ENCODE measurements around the gene TNMD.
"Not testable (repeated sequence)": the region's sequence is repeated elsewhere in the genome, so short reads cannot be mapped to it uniquely, and the experiment has no call there.

Gene TNMD

DNA sequence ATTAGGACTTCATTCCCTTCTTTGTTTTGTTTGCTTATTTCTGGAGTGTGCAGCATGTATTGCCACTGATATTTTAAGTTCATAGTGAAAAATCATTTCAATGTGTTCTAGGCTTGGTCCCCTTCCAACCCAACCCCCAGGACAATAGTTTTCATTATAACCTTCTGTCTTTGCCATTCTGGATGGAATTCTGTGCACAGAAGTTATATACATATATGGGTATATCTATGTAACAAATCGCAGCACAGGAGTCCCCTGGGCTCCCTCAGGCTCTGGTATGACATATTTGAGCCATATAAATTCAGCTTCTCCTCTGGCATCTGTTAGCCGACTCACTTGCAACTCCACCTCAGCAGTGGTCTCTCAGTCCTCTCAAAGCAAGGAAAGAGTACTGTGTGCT, at the start of gene TNMD:
Gene TNMD (plus strand): TSS at position 326 of the 400 bp plus-strand sequence. CDS start 83 bp downstream, outside the sequence.
- no peak for DNase-seq (ENCODE audit: extremely low read depth in 1 of 2, low read depth in 1 of 2)

DNA sequence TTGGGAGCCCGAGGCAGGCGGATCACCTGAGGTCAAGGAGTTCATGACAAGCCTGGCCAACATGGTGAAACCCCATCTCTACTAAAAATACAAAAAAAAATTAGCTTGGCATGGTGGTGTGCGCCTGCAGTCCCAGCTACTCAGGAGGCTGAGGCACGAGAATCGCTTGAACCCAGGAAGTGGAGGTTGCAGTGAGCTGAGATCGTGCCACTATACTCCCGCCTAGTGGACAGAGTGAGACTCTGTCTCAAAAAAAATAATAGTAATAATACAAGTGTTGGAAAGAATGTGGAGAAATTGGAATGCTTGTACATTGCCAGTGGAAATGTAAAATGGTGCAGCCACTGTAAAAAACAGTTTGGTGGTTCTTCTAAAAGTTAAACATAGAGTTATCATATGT, 19.2 kb upstream of the TNMD start:
- DNase-seq (ENCODE audit: extremely low read depth in 1 of 2, low read depth in 1 of 2): not testable (repeated sequence)

DNA sequence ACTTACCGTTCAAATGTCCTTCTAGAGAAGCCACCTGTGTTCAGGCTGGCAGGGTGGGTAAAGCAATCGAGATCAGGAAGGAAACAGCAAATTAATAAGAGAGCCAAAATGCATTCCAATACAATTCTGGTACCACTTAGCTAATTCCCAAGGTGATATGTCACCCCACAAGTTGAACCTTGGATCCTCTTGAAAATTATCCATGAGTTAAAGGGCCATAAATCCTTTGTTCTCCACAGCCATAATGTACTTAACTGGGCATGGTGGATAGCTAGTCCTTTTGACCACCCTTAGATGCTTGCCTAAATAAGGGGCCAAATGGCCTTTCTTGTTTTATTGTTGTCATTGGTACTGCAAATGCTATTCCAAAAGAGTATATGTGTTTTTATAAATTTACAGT, 2.0 kb downstream of the TNMD start:
- no peak for DNase-seq (ENCODE audit: extremely low read depth in 1 of 2, low read depth in 1 of 2)

DNA sequence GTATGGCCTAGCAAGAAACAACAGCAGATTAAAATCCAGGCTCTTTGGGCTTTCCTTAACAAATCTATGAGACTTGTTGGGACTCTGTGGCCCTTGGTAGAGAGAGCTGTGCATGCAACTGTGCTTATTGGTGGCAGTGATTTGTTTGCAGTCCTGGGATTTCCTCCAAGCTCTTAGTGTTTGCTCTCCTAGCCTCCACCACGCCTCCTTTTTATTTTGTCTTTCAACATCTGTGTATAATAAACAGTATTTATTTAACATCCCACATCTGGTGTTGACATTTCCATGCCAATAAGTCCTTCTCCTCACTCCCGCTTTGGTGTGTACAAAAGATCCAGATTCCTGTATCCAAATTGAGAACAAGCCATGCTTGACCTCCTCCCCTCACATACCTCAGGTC, 3.1 kb downstream of the TNMD start:
- no peak for DNase-seq (ENCODE audit: extremely low read depth in 1 of 2, low read depth in 1 of 2)

DNA sequence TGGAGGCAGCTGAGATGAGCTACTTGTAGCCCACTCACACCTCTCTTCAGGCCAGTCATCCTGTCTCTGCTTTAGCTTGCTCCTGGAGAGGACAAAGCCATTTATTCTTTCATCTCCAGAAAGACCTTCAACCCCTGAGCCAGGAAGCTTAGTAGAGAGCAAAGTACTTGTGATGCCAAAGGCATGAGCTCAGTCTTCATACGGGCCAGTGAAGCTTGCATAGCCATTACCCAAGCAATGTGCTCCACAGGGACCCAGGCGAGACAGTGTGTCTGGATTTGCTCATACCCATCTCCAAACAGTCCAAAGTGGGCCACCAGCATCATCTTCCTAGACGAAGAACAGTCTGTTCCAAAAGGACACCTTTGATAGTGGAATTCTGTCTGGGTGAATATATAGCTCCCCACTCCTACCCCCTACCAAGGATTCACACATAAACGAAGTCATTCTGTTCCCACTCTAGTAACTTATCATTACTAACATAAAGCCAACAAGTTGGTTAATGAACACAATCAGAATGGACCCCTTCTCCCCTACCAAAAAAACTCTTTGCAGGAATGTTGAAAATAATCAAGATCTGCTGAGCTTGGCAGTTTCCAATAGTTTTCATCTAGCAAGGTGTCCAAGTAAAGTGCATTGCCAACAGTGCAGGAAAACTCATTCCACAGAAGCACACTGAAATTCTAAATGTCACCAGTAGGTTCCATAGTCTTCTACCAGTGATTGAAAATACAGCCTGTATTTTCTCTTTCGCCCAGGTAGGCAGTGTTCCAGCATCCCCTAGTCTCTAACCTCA, 6.7 kb downstream of the TNMD start:
- DNase-seq (ENCODE audit: extremely low read depth in 1 of 2, low read depth in 1 of 2): no peak

DNA sequence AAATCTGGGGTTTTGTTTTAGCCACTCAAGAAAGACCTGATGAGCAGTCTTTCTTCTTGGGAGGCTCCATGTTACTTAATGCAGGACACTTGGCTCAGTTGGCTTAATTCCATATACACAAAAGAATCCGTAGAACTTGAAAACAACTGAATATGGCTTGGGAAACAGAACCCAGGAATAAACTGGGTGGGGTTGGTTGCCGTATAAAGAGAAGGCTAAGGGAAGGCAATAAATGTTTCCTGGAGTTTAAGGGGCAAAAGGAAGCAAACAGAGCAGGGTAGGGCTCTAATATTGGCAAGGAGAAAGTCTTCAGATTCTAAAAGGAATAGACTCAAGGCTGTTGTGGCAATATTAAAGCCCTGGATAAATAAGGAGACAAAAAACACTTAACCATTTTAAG, 8.4 kb downstream of the TNMD start:
- no peak for DNase-seq (ENCODE audit: extremely low read depth in 1 of 2, low read depth in 1 of 2)

DNA sequence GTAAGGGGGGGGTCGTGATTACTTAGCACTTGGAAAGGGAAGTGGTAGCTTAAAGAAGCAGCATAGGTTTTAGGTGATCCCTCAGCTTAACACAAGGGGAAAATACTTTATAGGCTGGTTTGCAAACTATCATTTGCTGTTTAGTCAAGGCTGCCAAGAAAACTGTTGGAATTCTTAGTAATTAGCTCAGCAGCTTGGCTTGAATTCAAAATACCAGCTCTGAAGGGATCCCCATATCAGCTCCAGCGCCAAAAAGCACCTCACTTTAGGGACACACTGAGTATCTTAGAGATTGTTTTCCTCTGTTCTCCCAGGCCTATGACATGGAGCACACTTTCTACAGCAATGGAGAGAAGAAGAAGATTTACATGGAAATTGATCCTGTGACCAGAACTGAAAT, 8.8 kb downstream of the TNMD start:
- no peak for DNase-seq (ENCODE audit: extremely low read depth in 1 of 2, low read depth in 1 of 2)

DNA sequence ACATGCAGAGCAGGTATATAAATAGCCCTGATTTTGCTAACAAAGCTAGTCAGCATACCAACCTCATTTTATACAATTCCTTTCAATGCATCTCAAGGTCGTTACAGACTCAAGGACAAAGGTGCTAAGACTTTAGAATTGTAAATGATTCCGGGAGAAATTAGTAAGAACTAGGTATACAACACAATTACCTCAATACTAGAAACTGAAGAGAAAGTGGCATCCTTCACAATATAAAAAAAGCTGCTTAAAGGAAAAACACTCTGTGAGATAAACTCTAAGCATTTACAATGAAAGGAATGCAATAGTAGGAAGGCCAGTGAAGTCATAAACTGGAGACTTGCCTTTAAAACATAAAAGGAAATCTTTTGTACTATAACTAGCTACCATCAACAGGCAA, 11.9 kb downstream of the TNMD start:
- no peak for DNase-seq (ENCODE audit: extremely low read depth in 1 of 2, low read depth in 1 of 2)

DNA sequence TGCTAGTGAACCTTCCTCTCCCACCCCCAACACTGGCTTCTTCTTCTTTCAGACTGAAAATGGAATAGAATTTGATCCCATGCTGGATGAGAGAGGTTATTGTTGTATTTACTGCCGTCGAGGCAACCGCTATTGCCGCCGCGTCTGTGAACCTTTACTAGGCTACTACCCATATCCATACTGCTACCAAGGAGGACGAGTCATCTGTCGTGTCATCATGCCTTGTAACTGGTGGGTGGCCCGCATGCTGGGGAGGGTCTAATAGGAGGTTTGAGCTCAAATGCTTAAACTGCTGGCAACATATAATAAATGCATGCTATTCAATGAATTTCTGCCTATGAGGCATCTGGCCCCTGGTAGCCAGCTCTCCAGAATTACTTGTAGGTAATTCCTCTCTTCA, 14.7 kb downstream of the TNMD start:
- DNase-seq (ENCODE audit: extremely low read depth in 1 of 2, low read depth in 1 of 2): no peak

DNA sequence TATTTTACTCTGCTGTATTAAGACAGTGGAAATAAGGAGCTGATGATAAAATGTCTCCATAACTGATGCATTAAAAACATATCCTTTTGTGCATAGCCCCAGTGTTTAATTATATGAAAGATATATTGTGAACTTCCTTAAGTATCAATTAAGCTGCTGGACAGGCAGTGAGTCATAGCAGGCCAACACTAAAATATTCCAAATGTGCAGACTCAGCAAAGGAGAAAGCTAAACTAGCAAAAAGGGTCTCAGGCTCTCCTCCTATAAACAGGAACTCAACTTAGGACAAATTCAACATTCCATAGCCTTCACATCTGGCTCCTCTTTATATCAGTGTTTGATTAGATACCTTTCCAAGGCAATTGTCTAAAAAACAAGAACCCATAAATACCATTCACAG, 15.6 kb downstream of the TNMD start:
- DNase-seq (ENCODE audit: extremely low read depth in 1 of 2, low read depth in 1 of 2): no peak

DNA sequence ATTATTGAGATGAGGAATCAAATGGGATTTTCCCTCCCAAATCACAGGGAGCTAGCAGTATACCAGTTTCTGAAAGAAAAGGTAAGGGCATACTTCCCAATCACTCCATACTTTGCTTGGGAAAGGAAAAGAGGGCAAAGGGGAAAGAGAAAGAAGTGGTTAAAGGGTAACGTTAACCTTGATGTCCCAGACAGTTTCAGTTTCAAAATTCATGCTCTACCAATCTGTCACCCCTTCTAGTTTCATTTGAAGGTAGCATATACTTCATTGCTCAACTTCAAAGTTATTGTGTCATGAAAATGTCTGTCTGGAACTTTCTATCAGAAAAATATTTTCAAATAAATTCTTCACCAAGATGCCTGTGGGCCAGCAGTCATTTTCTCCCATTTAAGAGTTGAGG, 16.0 kb downstream of the TNMD start:
- DNase-seq (ENCODE audit: extremely low read depth in 1 of 2, low read depth in 1 of 2): no peak

DNA sequence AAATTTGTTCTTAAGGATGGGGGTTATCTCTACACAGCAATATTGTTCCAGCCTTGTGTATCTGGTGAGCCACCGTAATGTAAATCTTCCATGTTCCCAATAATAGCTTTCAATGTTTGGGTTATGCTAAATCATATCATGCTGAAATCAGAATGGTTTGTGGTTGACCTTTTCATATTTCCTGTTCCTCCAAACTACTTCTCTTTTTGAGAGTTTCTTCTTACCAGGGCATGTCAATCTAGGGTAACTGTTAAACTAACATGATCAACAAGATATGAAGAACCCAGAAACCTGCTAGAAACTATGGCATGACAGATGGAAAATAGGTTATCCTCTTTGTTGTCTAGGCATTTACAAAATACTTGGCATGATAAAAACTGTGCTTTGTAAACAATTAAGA, 22.0 kb downstream of the TNMD start:
- DNase-seq (ENCODE audit: extremely low read depth in 1 of 2, low read depth in 1 of 2): no peak

DNA sequence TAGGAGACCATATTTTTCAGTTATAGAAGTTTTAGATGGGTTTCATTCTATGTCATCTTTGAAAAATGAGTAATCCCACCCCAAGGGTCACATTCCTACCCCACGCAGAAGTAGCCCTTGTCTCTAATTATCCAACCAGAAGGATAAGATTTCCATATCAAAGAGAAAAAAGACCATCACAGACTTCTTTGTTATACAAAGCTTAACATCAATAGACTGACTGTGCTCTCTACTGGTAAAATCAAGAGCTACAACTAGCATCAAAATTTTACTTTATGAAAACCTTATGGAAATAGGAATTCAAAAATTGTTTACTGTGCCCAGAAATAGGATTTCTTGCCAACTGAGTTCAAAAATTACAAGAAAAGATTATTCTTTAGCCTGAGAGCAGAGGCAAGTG, 24.9 kb downstream of the TNMD start:
- DNase-seq (ENCODE audit: extremely low read depth in 1 of 2, low read depth in 1 of 2): no peak

DNA sequence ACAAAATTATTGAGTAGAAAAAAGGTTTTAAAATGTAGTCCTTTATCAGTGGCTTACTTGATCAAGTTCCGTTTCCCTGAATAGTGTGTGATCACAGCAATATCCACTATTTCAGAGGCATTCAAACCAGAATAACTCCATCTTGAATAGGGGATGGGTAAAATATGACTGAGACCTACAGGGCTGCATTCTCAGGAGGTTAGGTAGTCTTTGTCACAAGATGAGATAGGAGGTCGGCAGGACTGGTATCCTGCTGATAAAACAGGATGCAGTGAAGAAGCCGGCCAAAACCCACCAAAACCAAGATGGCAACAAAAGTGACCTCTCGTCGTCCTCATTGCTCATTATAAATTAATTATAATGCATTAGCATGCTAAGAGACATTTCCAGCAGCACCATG, 27.2 kb downstream of the TNMD start:
- DNase-seq (ENCODE audit: extremely low read depth in 1 of 2, low read depth in 1 of 2): no peak

DNA sequence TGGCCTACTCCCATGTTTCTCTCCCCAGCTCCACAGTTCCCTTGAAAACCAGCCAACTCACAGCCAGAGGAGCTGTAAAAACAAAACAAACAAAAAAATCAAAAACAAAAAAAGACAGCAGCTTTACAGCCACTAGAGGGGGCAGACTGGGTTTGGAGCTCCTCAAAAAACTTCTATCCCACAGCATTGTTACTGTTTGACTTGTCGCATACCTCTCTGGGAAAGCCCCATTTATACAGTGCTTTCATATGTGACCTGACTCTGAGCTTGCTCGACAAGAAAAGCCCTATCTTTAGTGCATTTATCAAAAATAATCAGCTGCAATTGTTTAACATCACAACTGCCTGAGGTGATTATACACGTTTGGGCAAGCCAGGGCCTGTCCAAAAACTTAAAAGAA, 30.3 kb downstream of the TNMD start:
- no peak for DNase-seq (ENCODE audit: extremely low read depth in 1 of 2, low read depth in 1 of 2)

DNA sequence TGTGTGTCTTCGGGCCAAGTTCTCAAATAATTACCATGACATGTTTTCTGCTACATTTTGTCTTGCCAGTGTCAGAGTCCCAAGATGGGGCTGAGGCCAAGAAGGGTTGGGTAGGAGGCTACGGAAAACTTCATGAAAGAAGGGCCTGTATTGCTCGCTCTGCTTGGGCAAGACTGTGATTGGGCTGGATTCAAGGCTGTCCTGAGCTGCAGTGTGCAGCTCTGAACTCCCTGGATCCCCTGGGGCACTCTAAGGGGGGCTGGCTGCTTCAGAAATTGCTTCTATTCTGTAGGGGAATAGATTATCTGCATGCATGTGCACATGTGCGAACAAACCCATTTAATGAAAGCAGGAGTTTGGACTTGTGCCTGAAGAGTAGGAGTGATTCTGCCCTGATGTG, 38.3 kb downstream of the TNMD start:
- no peak for DNase-seq (ENCODE audit: extremely low read depth in 1 of 2, low read depth in 1 of 2)

DNA sequence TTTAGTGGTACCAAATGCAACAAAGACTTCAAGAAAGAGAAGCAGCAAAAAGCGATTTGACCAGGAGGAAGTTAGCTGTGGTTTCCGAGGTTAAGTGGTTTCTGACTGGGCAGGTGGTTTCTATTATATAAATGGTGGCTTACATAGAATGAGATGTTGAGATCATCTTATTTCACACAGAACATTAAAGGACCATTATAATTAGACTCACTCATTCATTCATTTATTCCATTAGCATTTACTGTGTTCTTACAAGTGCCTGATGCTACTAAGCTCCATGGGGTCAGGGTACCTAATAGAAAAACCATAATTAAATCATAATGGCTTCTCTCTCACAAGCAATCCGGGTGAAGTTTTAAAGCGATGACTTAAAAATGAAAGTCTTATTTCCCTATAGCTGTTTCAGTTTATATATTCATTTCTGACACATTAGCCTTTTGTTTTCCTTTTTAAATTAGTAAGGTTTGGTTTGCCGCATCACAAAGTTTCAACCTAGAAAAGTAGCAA, 41.3 kb downstream of the TNMD start:
- DNase-seq (ENCODE audit: extremely low read depth in 1 of 2, low read depth in 1 of 2): no peak

DNA sequence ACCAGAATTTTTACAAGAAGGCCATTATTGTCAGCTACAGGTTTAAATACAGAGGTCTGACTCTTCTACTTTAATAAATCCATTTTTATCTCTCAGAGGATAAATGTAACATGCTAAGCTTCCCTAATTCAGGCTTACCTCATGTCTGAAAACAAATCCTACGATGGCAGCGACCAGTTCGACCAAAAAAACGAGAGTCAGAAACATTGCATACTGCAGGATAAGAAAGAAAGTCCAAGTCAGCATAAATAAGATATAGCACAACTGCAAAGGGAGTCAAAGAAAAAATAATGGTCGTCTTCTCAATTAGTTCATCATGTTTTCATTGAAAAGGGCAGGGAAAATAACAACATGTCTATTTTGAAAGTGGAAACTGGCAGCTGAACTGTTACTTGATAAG, 50.3 kb downstream of the TNMD start:
- DNase-seq (ENCODE audit: extremely low read depth in 1 of 2, low read depth in 1 of 2): no peak

DNA sequence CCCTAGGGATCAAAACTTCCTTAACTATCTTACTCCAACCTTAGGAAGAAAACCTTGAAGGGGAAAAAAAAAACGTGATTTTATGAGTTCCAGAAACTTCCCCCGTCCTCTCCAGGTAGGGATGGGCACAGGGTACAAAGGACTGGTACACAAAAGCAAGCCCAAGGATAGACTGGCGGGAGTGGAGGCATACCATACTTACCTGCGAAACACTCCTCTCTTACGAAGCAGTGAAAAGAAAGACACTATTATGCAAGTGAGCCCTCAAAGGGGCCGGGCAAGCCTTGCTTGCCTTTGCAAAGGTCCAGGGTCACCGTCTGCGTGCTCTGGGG, 51.2 kb downstream of the TNMD start:
- DNase-seq (ENCODE audit: extremely low read depth in 1 of 2, low read depth in 1 of 2): no peak

DNA sequence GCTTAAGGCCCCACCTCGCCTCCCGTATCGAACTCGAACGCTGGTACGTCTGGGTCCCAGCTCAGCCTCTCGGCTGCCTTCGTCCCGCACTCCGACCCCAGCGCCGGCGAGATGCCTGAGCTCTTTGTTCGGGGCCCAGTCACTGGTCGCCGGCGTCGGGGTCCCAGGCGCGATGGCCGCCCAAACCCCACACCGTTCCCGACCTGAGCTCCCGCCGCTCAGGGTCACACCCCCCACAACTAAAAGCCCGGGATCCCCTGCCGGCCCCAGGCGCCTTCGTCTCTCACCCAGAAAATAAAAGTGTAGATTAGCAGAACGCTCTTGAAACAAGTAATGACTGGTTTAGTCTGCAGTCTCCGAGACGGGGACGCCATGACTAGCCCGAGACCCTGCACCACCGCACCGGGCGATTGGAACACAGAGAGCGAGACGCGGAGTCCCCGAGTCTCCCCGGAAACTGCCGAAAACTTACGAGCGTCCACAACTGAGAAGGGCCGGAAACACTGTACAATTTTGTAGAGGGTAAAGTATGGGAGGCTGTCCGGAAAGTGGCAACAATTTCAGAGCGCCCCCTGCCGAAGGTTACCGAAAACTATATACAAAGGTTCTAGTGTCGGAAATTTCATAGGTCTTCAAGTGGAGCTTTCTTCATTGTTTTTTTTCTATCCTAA, 51.7 kb downstream of the TNMD start, which contains the start of gene TSPAN6:
Gene TSPAN6 (minus strand): TSS at position 486 of the 671 bp plus-strand sequence. CDS start 112 bp downstream, at position 374.
- peak; percentile 33 to 47 for DNase-seq (ENCODE audit: extremely low read depth in 1 of 2, low read depth in 1 of 2)

DNA sequence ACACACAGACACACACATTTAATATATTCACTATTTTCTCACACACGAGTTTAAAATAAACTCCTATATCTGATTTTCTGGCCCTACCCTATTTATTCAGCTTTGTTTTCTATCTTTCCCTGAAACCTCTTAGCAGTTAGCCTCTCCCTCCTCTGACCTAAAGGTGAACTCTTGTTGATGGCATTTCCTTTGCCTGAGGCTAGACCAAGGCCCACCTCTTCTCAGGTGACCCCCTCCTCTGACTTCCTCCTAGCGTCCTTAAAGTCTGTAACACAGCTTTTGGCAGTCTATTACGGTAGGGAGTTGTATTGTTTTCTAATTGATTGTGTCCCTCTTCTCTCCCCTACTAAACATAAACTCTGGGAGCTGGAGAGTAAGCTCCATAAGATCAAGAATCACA, 57.6 kb downstream of the TNMD start:
- DNase-seq (ENCODE audit: extremely low read depth in 1 of 2, low read depth in 1 of 2): no peak

DNA sequence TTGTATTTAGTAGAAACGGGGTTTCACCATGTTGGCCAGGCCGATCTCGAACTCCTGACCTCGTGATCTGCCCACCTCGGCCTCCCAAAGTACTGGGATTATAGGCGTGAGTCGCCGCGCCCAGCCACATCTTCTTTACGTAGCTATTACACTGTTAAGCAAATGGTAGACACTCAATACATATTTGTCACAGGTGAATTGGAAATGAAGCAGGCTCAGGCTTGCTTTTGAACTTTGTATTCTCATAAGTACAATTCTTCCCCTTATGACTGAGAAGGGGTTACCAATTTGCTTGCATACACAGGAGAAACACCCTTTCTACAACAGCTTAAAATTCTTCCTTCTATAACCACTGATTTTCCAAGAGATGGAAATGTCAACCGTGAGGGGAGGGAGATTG, 58.5 kb downstream of the TNMD start:
- no peak for DNase-seq (ENCODE audit: extremely low read depth in 1 of 2, low read depth in 1 of 2)
